CD4-positive, alpha-beta T cell treated with Interleukin-1 beta for 1 hour (primary cell): Measurements from ENCODE around the gene MMD.
"Not testable (repeated sequence)": the region's sequence is repeated elsewhere in the genome, so short reads cannot be mapped to it uniquely, and the experiment has no call there.

ENCODE experiments used
- DNase-seq, 2 donors: peaks; one replicate each; pipeline ENCODE4 v3.0.0-alpha.2; 2020 to 2022

Gene MMD

GRCh38 chr17:55418369-55419268 is 3.0 kb downstream of the MMD start:
- DNase-seq = no peak

- no peak for DNase-seq
These were observed 4.0 kb downstream of the MMD start for GRCh38 chr17:55417411-55418268.

- DNase-seq = no peak
These were observed 5.1 kb downstream of the MMD start for GRCh38 chr17:55416470-55417052.

GRCh38 chr17:55416000-55416399 is 5.6 kb downstream of the MMD start:
- no peak for DNase-seq

GRCh38 chr17:55414983-55415382 is 6.7 kb downstream of the MMD start:
- no peak for DNase-seq

GRCh38 chr17:55413825-55414489 is 7.7 kb downstream of the MMD start:
- DNase-seq = peak in 1 of 2 donors; percentile 17

- no peak for DNase-seq
These were observed 10.2 kb downstream of the MMD start for GRCh38 chr17:55411463-55411855.

- DNase-seq = no peak
These were observed 10.7 kb downstream of the MMD start for GRCh38 chr17:55410722-55411462.

- DNase-seq = no peak
These were observed 12.4 kb downstream of the MMD start for GRCh38 chr17:55409030-55409800.

GRCh38 chr17:55407641-55408566 is 13.7 kb downstream of the MMD start:
- DNase-seq = no peak

- no peak for DNase-seq
These were observed 16.0 kb downstream of the MMD start for GRCh38 chr17:55405600-55405999.

GRCh38 chr17:55404197-55404596 is 17.4 kb downstream of the MMD start:
- not testable (repeated sequence) for DNase-seq

- no peak for DNase-seq
These were observed 19.3 kb downstream of the MMD start for GRCh38 chr17:55402374-55402773.

- DNase-seq = no peak
These were observed 22.9 kb downstream of the MMD start for GRCh38 chr17:55398689-55399088.

GRCh38 chr17:55395803-55396505 is 25.7 kb downstream of the MMD start:
- no peak for DNase-seq

- no peak for DNase-seq
These were observed 27.1 kb downstream of the MMD start for GRCh38 chr17:55394357-55395021.

GRCh38 chr17:55391764-55392467 is 29.7 kb downstream of the MMD start:
- no peak for DNase-seq

GRCh38 chr17:55391244-55391757 is 30.3 kb downstream of the MMD start:
- DNase-seq = no peak
